DMS 273 treated with DMSO at 0.1 percent for 48 hours (cell line): ENCODE measurements around the gene AGAP2.
"Not testable (repeated sequence)": the region's sequence is repeated elsewhere in the genome, so short reads cannot be mapped to it uniquely, and the experiment has no call there.

Source experiments
- DNase-seq: peaks from one replicate; lab custom pipeline; 2025; lab: John Stamatoyannopoulos, UW

The AGAP2 gene

GRCh38 chr12:57694459-57695019 lies 44.0 kb downstream of the AGAP2 start:
- no peak for DNase-seq

DNA sequence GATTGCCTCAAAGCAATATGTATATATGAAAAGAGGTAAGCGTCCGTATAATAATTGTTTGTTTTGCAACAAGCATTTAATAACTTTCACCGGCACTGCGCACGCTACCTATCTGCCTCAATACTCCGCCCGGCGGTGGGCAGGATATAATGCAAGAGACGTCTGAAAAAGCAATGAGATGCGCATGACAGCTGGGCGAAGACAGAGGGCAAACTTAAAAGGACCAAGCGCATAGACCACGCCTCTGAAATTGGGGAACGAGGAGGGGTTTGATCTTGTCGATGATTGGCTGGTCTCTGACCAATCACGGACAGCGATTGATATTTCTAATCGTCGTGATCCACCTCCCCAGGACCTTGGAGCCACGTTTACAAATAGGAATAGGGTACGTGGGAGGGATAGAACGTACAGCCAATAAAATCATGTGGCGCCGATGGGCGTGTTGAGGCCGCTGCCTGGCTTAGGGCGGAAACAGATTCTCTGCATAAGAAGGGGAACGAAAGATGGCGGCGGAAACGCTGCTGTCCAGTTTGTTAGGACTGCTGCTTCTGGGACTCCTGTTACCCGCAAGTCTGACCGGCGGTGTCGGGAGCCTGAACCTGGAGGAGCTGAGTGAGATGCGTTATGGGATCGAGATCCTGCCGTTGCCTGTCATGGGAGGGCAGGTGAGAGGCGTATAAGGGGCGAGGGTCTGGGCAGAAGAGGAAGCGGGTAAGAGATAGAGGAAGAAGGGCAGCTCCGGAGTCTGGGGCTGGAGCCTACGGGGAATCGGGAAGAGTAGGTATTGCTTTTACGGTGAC lies 44.7 kb downstream of the AGAP2 start, which contains the start of gene OS9:
OS9 (plus strand) TSS at position 474 of the 800 bp plus-strand sequence; CDS start at position 504, 30 bp downstream.
- peak; percentile 98 for DNase-seq

DNA sequence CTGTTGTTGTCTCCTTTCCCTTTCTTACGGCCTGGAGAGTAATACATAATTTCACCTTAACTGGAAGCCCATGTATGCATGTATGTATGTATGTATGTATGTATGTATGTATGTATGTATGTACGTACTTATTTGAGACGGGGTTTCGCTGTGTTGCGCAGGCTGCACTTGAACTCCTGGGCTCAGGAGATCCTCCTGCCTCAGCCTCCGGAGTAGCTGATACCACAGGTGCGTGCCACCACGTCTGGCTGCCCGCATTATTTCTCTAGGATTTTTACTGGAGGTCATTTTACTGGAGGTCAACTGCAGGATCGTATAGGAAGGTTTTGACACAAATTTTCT lies 45.3 kb downstream of the AGAP2 start:
- DNase-seq, result no peak

DNA sequence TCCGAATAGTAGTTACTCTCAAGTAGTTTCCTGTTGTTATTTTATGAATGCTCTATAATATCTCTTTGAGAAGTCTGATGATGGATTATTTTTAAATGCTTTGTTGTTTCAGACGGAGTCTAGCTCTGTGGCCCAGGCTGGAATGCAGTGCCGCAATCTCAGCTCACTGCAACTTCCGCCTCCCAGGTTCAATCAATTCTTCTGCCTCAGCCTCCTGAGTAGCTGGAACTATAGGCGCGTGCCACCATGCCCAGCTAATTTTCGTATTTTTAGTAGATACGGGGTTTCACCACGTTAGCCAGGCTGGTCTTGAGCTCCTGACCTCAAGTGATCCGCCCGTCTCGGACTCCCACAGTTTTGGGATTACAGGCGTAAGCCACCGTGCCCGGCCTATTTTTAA lies 46.0 kb downstream of the AGAP2 start:
- DNase-seq, result no peak

DNA sequence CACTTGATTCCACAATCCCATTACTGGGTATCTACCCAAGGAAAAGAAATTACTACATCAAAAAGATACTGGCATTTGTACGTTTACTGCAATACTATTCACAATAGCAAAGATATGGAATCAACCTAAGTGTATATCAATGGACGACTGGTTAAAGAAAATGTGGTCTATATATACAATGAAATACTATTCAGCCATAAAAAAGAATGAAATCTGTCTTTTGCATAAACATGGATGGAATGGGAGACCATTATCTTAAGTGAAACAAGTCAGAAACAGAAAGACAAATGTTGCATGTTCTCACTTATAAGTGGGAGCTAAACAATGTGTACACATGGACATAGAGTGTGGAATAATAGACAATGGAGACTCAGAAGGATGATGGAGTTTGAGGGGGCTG lies 49.6 kb downstream of the AGAP2 start:
- no peak for DNase-seq

DNA sequence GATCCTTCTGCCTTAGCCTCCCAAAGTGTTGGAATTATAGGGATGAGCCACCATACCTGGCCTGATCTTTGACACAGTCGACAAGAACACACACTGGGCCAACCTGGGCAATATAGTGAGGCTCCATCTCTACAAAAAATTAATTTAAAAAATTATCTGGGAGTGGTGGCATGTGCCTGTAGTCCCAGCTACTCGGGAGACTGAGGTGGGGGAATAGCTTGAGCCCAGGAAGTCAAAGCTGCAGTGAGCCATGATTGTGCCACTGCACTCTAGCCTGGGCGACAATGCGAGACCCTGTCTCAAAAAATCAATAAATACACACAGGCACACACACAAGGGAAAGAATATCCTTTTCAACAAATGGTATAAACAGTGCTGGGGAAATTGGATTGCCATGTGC lies 50.7 kb downstream of the AGAP2 start:
- DNase-seq, result no peak

DNA sequence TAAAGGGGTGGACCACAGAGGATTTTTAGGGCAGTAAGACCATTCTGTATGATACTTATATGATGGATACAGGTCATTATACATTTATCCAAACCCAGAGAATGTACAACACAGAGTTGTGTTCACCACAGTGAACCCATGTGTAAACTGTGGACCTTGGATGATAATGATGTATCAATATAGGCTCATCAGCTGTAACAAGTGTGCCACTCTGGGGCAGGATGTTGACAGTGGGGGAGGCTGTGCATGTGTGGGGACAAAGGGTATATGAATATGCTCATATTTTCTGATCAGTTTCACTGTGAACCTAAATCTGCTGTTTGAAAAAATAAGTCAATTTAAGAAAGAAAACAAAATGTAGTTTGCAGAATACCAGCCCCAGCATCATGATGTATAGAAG lies 58.8 kb downstream of the AGAP2 start:
- no peak for DNase-seq

DNA sequence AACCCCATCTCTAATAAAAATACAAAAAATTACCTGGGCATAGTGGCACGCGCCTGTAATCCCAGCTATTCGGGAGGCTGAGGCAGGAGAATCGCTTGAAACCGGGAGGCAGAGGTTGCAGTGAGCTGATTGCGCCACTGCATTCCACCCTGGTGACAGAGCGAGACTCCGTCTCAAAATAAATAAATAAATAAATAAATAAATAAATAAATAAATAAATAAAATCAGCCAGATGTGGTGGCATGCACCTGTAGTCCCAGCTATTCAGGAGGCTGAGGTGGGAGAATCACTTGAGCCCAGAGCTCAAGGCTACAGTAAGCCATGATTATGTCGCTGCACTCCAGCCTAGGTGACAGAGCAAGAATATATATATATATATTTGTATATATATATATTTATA lies 60.6 kb downstream of the AGAP2 start:
- not testable (repeated sequence) for DNase-seq

GRCh38 chr12:57674691-57675090 lies 63.9 kb downstream of the AGAP2 start:
- DNase-seq, result no peak
